ENCODE results near the gene TMEM151B. TPM values are rescaled to one million over a fixed set of nuclear protein-coding genes. Genes with fewer than 3 reads are reported as not detected.
"Not testable (repeated sequence)": the region's sequence is repeated elsewhere in the genome, so short reads cannot be mapped to it uniquely, and the experiment has no call there.

Gene TMEM151B
- total RNA-seq, 1 donor from 2014 or later, result not detected

GRCh38 chr6:44311767-44312166 lies 41.5 kb downstream of the TMEM151B start:
- Mint-ChIP-seq H3K27ac (peak overlapping the region; percentile 64), H3K27me3 (peaks cover 8% of the 10 kb centered on the region), H3K36me3 (ENCODE audit: low read depth) (peaks cover 31% of the 10 kb centered on the region), H3K9me3 (no peaks in the 10 kb centered on the region), H3K4me1 (peaks cover 16% of the 10 kb centered on the region), H3K4me3 (peak overlapping the region; percentile 96)
- intact Hi-C loops (cut with micrococcal nuclease), result loop anchor here (2.0 kb wide), 2 partner anchors 73 to 75 kb away; partner anchors contain the start of gene CDC5L
- no peak for DNase-seq

- intact Hi-C loops (cut with micrococcal nuclease), result loop anchor here (1.0 to 2.0 kb wide), 3 partner anchors 45 to 74 kb away; partner anchors contain the start of gene CDC5L
- Mint-ChIP-seq H3K4me1 (peaks cover 16% of the 10 kb centered on the region), H3K36me3 (ENCODE audit: low read depth) (peaks cover 24% of the 10 kb centered on the region), H3K27me3 (peaks cover 10% of the 10 kb centered on the region), H3K9me3 (no peaks in the 10 kb centered on the region), H3K4me3 (peak within 1 kb of the TSS; percentile 96), H3K27ac (peak within 1 kb of the TSS; percentile 97)
- DNase-seq, result peak; percentile 98
Measured at GRCh38 chr6:44312901-44313788, 42.9 kb downstream of the TMEM151B start, which contains the start of gene AARS2. Gene AARS2, minus strand, starts transcription at chr6:44313347. Its CDS starts 24 bp downstream, at chr6:44313323.

GRCh38 chr6:44314657-44315056 lies 44.4 kb downstream of the TMEM151B start:
- Mint-ChIP-seq H3K36me3 (ENCODE audit: low read depth) (peaks cover 15% of the 10 kb centered on the region), H3K27me3 (peaks cover 22% of the 10 kb centered on the region), H3K4me1 (peaks cover 16% of the 10 kb centered on the region)
- H3K9me3 Mint-ChIP-seq; H3K27ac Mint-ChIP-seq; intact Hi-C loops (cut with micrococcal nuclease); DNase-seq; H3K4me3 Mint-ChIP-seq: not testable (repeated sequence)

GRCh38 chr6:44315516-44315915 lies 45.3 kb downstream of the TMEM151B start:
- Mint-ChIP-seq H3K9me3 (no peaks in the 10 kb centered on the region), H3K27ac (no peak overlapping the region), H3K4me1 (peaks cover 16% of the 10 kb centered on the region), H3K36me3 (ENCODE audit: low read depth) (peaks cover 8% of the 10 kb centered on the region), H3K27me3 (peaks cover 29% of the 10 kb centered on the region), H3K4me3 (no peak overlapping the region)
- DNase-seq, result no peak
- intact Hi-C loops (cut with micrococcal nuclease), result no loop called here

- intact Hi-C loops (cut with micrococcal nuclease), result no loop called here
- no peak for DNase-seq
- H3K4me3 Mint-ChIP-seq, result no peak overlapping the region
- H3K36me3 Mint-ChIP-seq (ENCODE audit: low read depth), result peaks cover 6% of the 10 kb centered on the region
- H3K27ac Mint-ChIP-seq, result no peak overlapping the region
- peaks cover 32% of the 10 kb centered on the region for H3K27me3 Mint-ChIP-seq
- H3K9me3 Mint-ChIP-seq, result no peaks in the 10 kb centered on the region
- H3K4me1 Mint-ChIP-seq, result peaks cover 16% of the 10 kb centered on the region
Measured at GRCh38 chr6:44315951-44316350, 45.7 kb downstream of the TMEM151B start.

GRCh38 chr6:44316481-44316880 lies 46.2 kb downstream of the TMEM151B start:
- no peak for DNase-seq
- Mint-ChIP-seq H3K9me3 (no peaks in the 10 kb centered on the region), H3K4me3 (no peak overlapping the region), H3K27ac (no peak overlapping the region), H3K36me3 (ENCODE audit: low read depth) (peaks cover 3% of the 10 kb centered on the region), H3K4me1 (peaks cover 15% of the 10 kb centered on the region), H3K27me3 (peaks cover 34% of the 10 kb centered on the region)
- intact Hi-C loops (cut with micrococcal nuclease), result no loop called here

- H3K36me3 Mint-ChIP-seq (ENCODE audit: low read depth); intact Hi-C loops (cut with micrococcal nuclease); H3K4me3 Mint-ChIP-seq; H3K27ac Mint-ChIP-seq; DNase-seq; H3K4me1 Mint-ChIP-seq; H3K9me3 Mint-ChIP-seq: not testable (repeated sequence)
- peaks cover 34% of the 10 kb centered on the region for H3K27me3 Mint-ChIP-seq
Measured at GRCh38 chr6:44317136-44317631, 46.9 kb downstream of the TMEM151B start.

- no peaks in the 10 kb centered on the region for H3K4me1 Mint-ChIP-seq
- H3K4me3 Mint-ChIP-seq, result no peak overlapping the region
- intact Hi-C loops (cut with micrococcal nuclease), result no loop called here
- no peak for DNase-seq
- H3K36me3 Mint-ChIP-seq (ENCODE audit: low read depth), result no peaks in the 10 kb centered on the region
- H3K27ac Mint-ChIP-seq, result no peak overlapping the region
- H3K27me3 Mint-ChIP-seq, result peaks cover 33% of the 10 kb centered on the region
- no peaks in the 10 kb centered on the region for H3K9me3 Mint-ChIP-seq
Measured at GRCh38 chr6:44321210-44321609, 51.0 kb downstream of the TMEM151B start.

- intact Hi-C loops (cut with micrococcal nuclease), result no loop called here
- peaks cover 36% of the 10 kb centered on the region for H3K27me3 Mint-ChIP-seq
- DNase-seq, result no peak
Measured at GRCh38 chr6:44327096-44327495, 56.8 kb downstream of the TMEM151B start.

GRCh38 chr6:44327760-44328159 lies 57.5 kb downstream of the TMEM151B start:
- DNase-seq, result no peak
- H3K4me3 Mint-ChIP-seq, result no peak overlapping the region
- H3K9me3 Mint-ChIP-seq, result no peaks in the 10 kb centered on the region
- peaks cover 40% of the 10 kb centered on the region for H3K27me3 Mint-ChIP-seq
- H3K36me3 Mint-ChIP-seq (ENCODE audit: low read depth), result no peaks in the 10 kb centered on the region
- intact Hi-C loops (cut with micrococcal nuclease), result no loop called here
- no peak overlapping the region for H3K27ac Mint-ChIP-seq
- no peaks in the 10 kb centered on the region for H3K4me1 Mint-ChIP-seq

More at GRCh38 chr6:44327096-44327495, 56.8 kb downstream of the TMEM151B start:
- Mint-ChIP-seq H3K4me1 (no peaks in the 10 kb centered on the region), H3K36me3 (ENCODE audit: low read depth) (no peaks in the 10 kb centered on the region), H3K27ac (no peak overlapping the region), H3K4me3 (no peak overlapping the region), H3K9me3 (no peaks in the 10 kb centered on the region)

- peaks cover 40% of the 10 kb centered on the region for H3K27me3 Mint-ChIP-seq
- DNase-seq; H3K4me1 Mint-ChIP-seq; H3K9me3 Mint-ChIP-seq; H3K27ac Mint-ChIP-seq; intact Hi-C loops (cut with micrococcal nuclease); H3K4me3 Mint-ChIP-seq; H3K36me3 Mint-ChIP-seq (ENCODE audit: low read depth): not testable (repeated sequence)
Measured at GRCh38 chr6:44328203-44328602, 58.0 kb downstream of the TMEM151B start.

- Mint-ChIP-seq H3K27me3 (peaks cover 40% of the 10 kb centered on the region), H3K4me1 (no peaks in the 10 kb centered on the region)
- intact Hi-C loops (cut with micrococcal nuclease), result no loop called here
Measured at GRCh38 chr6:44329858-44330257, 59.6 kb downstream of the TMEM151B start.

GRCh38 chr6:44332585-44332984 lies 62.3 kb downstream of the TMEM151B start:
- H3K4me3 Mint-ChIP-seq, result no peak overlapping the region

More at GRCh38 chr6:44329858-44330257, 59.6 kb downstream of the TMEM151B start:
- no peak overlapping the region for H3K4me3 Mint-ChIP-seq
- DNase-seq, result no peak
- H3K9me3 Mint-ChIP-seq, result no peaks in the 10 kb centered on the region
- no peak overlapping the region for H3K27ac Mint-ChIP-seq
- H3K36me3 Mint-ChIP-seq (ENCODE audit: low read depth), result no peaks in the 10 kb centered on the region

GRCh38 chr6:44333273-44333919 lies 63.1 kb downstream of the TMEM151B start:
- H3K27me3 Mint-ChIP-seq, result peaks cover 28% of the 10 kb centered on the region
- H3K27ac Mint-ChIP-seq, result no peak overlapping the region
- no peaks in the 10 kb centered on the region for H3K4me1 Mint-ChIP-seq
- no peaks in the 10 kb centered on the region for H3K9me3 Mint-ChIP-seq
- DNase-seq, result no peak
- intact Hi-C loops (cut with micrococcal nuclease), result no loop called here
- no peaks in the 10 kb centered on the region for H3K36me3 Mint-ChIP-seq (ENCODE audit: low read depth)
- no peak overlapping the region for H3K4me3 Mint-ChIP-seq

More at GRCh38 chr6:44332585-44332984, 62.3 kb downstream of the TMEM151B start:
- intact Hi-C loops (cut with micrococcal nuclease), result no loop called here
- H3K9me3 Mint-ChIP-seq, result no peaks in the 10 kb centered on the region
- H3K36me3 Mint-ChIP-seq (ENCODE audit: low read depth), result no peaks in the 10 kb centered on the region
- H3K4me1 Mint-ChIP-seq, result no peaks in the 10 kb centered on the region
- H3K27me3 Mint-ChIP-seq, result peaks cover 35% of the 10 kb centered on the region
- DNase-seq, result no peak
- H3K27ac Mint-ChIP-seq, result no peak overlapping the region
